HepG2 (cell line): ENCODE measurements around the gene AGAP3. TPM values are rescaled to one million over a fixed set of nuclear protein-coding genes. Genes with fewer than 3 reads are reported as not detected.
A peak's percentile ranks its signal among the peaks of the same experiment; 100 is the strongest.

ENCODE experiments used
- ARID5B ChIP-seq: IDR thresholded peaks from 2 replicates; pipeline ENCODE4 v1.4.0; 2020; ENCODE audit warnings: mild to moderate bottlenecking, missing genetic modification reagents
- GATA4 ChIP-seq: sonication (generic); IDR thresholded peaks from 2 replicates; pipeline ENCODE4 v1.6.1; 2016; ENCODE audit warnings: antibody characterized with exemption, low read depth, borderline replicate concordance
- IKZF4 ChIP-seq: sonication (generic); formaldehyde crosslinking; IDR thresholded peaks from 2 replicates; pipeline ENCODE4 v1.5.1; 2020; ENCODE audit warnings: borderline replicate concordance, mild to moderate bottlenecking, low read depth, missing genetic modification reagents; ENCODE audit errors: not compliant biosample characterization
- ISL2 ChIP-seq: sonication (generic); formaldehyde crosslinking; IDR thresholded peaks from 2 replicates; pipeline ENCODE4 v1.5.0; 2020; ENCODE audit warnings: missing genetic modification reagents
- KDM3A ChIP-seq: IDR thresholded peaks from 2 replicates; pipeline ENCODE4 v1.6.1; 2018; ENCODE audit warnings: low read depth, missing compliant biosample characterization
- MAFF ChIP-seq: IDR thresholded peaks from 2 replicates; pipeline ENCODE4 v1.6.1; 2011; ENCODE audit warnings: low read depth, low read length, improper control_type of control experiment
- MED1 ChIP-seq: sonication (generic); formaldehyde crosslinking; IDR thresholded peaks from 2 replicates; pipeline ENCODE4 v1.4.0; 2020; ENCODE audit warnings: missing genetic modification reagents
- NBN ChIP-seq: fragments of 450-650 bp; conservative IDR thresholded peaks from 2 replicates; pipeline ENCODE4 v1.6.1; 2017
- PHF8 ChIP-seq: sonication (generic); formaldehyde crosslinking; IDR thresholded peaks from 2 replicates; pipeline ENCODE4 v1.5.0; 2020; ENCODE audit warnings: missing genetic modification reagents
- SRY ChIP-seq: sonication (generic); formaldehyde crosslinking; IDR thresholded peaks from 2 replicates; pipeline ENCODE4 v1.8.0; 2022; ENCODE audit warnings: mild to moderate bottlenecking, missing genetic modification reagents
- TRIM22 ChIP-seq: fragments of 450-650 bp; IDR thresholded peaks from 2 replicates; pipeline ENCODE4 v1.6.1; 2017
- ZBTB38 ChIP-seq: sonication (generic); formaldehyde crosslinking; IDR thresholded peaks from 2 replicates; pipeline ENCODE4 v1.5.1; 2020; ENCODE audit warnings: mild to moderate bottlenecking, missing genetic modification reagents
- ZFP36L2 ChIP-seq: sonication (generic); formaldehyde crosslinking; IDR thresholded peaks from 2 replicates; pipeline ENCODE4 v1.4.0; 2020; ENCODE audit warnings: missing genetic modification reagents
- ZNF18 ChIP-seq: sonication (generic); formaldehyde crosslinking; IDR thresholded peaks from 2 replicates; pipeline ENCODE4 v1.8.0; 2022; ENCODE audit warnings: mild to moderate bottlenecking, missing genetic modification reagents; ENCODE audit not compliant: insufficient replicate concordance
- ZNF331 ChIP-seq: sonication (generic); formaldehyde crosslinking; IDR thresholded peaks from 2 replicates; pipeline ENCODE4 v1.4.0; 2020; ENCODE audit warnings: missing genetic modification reagents
- ZNF354B ChIP-seq: sonication (generic); formaldehyde crosslinking; IDR thresholded peaks from 2 replicates; pipeline ENCODE4 v1.8.0; 2022; ENCODE audit warnings: mild to moderate bottlenecking, missing genetic modification reagents
- ZNF552 ChIP-seq: sonication (generic); formaldehyde crosslinking; IDR thresholded peaks from 2 replicates; pipeline ENCODE4 v1.9.0; 2022; ENCODE audit warnings: missing genetic modification reagents, mild to moderate bottlenecking, borderline replicate concordance
- ZNF576 ChIP-seq: sonication (generic); formaldehyde crosslinking; IDR thresholded peaks from 2 replicates; pipeline ENCODE4 v1.4.0; 2020; ENCODE audit warnings: mild to moderate bottlenecking, missing genetic modification reagents
- polyA plus RNA-seq, 8 experiments: library from polyadenylated mRNA; depleted of rRNA in 3 of 8; stranded (reverse) in 7 of 8; unstranded in 1 of 8; fragments of >200 nt; fragmentation: Illumina TruSeq in 4 of 8; extraction: Trizol in 4 of 8; gene quantifications; 2 replicates each; pipeline versions ENCODE4 v1.2.1 to v1.2.3, GENCODE V29; 2011 to 2016; ENCODE audit warnings: low read depth in 4 of 8, missing spikeins in 1 of 8, mixed read lengths in 1 of 8; ENCODE audit not compliant: insufficient read depth in 1 of 8
- total RNA-seq, 5 experiments: library from RNA; depleted of rRNA; stranded (reverse); fragments of >200 nt; fragmentation: Illumina TruSeq; extraction: Trizol; gene quantifications; 2 replicates each; pipeline ENCODE4 v1.2.3, GENCODE V29; 2016; ENCODE audit warnings: low read depth in 1 of 5

Gene AGAP3
- total and polyA plus RNA-seq, 2 of the 13 experiments (the other 11 are each of a cell fraction or from before 2014, with no cell fraction given): 31.3 to 61.4 TPM

GRCh38 chr7:151080522-151081169 lies 5.6 kb upstream of the AGAP3 start, which contains the start of gene FASTK (continued):
- TF ChIP-seq GATA4 (peak; percentile 15; the same call in 1 of the 2 replicates), ZBTB38 (CRISPR knock-in tag) (no peak), MAFF (no peak), IKZF4 (no peak), SRY (CRISPR knock-in tag) (0 out of 2 replicates have a peak, but pooled peaks have one; percentile 25), ISL2 (CRISPR knock-in tag) (no peak), MED1 (CRISPR knock-in tag) (peak; percentile 71), ZNF331 (CRISPR knock-in tag) (0 out of 2 replicates have a peak, but pooled peaks have one; percentile 13), KDM3A (CRISPR knock-in tag) (no peak), ZFP36L2 (CRISPR knock-in tag) (no peak), ZNF18 (CRISPR knock-in tag) (peak; percentile 38), ZNF354B (0 out of 2 replicates have a peak, but pooled peaks have one; percentile 50), ZNF552 (CRISPR knock-in tag) (no peak; the same call in 1 of the 2 replicates), TRIM22 (no peak), PHF8 (peak; percentile 95), ZNF576 (no peak), NBN (no peak), ARID5B (CRISPR knock-in tag) (peak; percentile 39; the same call in 1 of the 2 replicates)
